WI38 (cell line): Measurements from ENCODE around the gene BBC3.
A peak's percentile ranks its signal among the peaks of the same experiment; 100 is the strongest.
"Not testable (repeated sequence)": the region's sequence is repeated elsewhere in the genome, so short reads cannot be mapped to it uniquely, and the experiment has no call there.

Experiments
- H3K4me3 ChIP-seq: 2 replicates; pipeline ENCODE4 v1.5.1; 2011; ENCODE audit warnings: low read depth, mild to moderate bottlenecking, control low read depth, low read length
- CTCF ChIP-seq: IDR thresholded peaks from 2 replicates; pipeline ENCODE4 v1.5.1; 2012; ENCODE audit warnings: low read depth, mild to moderate bottlenecking, control low read depth, low read length

BBC3 gene

GRCh38 chr19:47230921-47231214 lies at the start of gene BBC3:
Gene BBC3, minus strand, starts transcription at chr19:47231199. Its CDS starts 2,768 bp downstream, at chr19:47228431.
- H3K4me3 ChIP-seq = peak within 1 kb of the TSS; percentile 89
- no peak for TF ChIP-seq CTCF

GRCh38 chr19:47280183-47280797 lies 49.3 kb upstream of the BBC3 start:
- no peak overlapping the region for H3K4me3 ChIP-seq
- peak; percentile 47 for TF ChIP-seq CTCF

GRCh38 chr19:47276513-47276912 lies 45.5 kb upstream of the BBC3 start:
- not testable (repeated sequence) for H3K4me3 ChIP-seq

- H3K4me3 ChIP-seq = no peak overlapping the region; the same call in 1 of the 2 replicates
- TF ChIP-seq CTCF = no peak
These were observed 44.9 kb upstream of the BBC3 start for GRCh38 chr19:47275791-47276461.

- TF ChIP-seq CTCF = no peak
- H3K4me3 ChIP-seq = peak overlapping the region; percentile 49
These were observed 44.1 kb upstream of the BBC3 start for GRCh38 chr19:47274891-47275761.

GRCh38 chr19:47274071-47274890 lies 43.3 kb upstream of the BBC3 start, which contains the start of gene INAFM1:
Gene INAFM1, plus strand, starts transcription at chr19:47274885. Its CDS starts 35 bp downstream, at chr19:47274920.
- peak within 1 kb of the TSS; percentile 71 for H3K4me3 ChIP-seq
- TF ChIP-seq CTCF = no peak
